G401.6 (cell line): ENCODE data around the gene MAP7D1.
"Not testable (repeated sequence)": the region's sequence is repeated elsewhere in the genome, so short reads cannot be mapped to it uniquely, and the experiment has no call there.

Experiments
- FAIRE-seq: peaks from 2 replicates; lab custom pipeline; 2012; peaks lifted over from hg19 to GRCh38; lab: Jason Lieb, UNC

MAP7D1 gene

DNA sequence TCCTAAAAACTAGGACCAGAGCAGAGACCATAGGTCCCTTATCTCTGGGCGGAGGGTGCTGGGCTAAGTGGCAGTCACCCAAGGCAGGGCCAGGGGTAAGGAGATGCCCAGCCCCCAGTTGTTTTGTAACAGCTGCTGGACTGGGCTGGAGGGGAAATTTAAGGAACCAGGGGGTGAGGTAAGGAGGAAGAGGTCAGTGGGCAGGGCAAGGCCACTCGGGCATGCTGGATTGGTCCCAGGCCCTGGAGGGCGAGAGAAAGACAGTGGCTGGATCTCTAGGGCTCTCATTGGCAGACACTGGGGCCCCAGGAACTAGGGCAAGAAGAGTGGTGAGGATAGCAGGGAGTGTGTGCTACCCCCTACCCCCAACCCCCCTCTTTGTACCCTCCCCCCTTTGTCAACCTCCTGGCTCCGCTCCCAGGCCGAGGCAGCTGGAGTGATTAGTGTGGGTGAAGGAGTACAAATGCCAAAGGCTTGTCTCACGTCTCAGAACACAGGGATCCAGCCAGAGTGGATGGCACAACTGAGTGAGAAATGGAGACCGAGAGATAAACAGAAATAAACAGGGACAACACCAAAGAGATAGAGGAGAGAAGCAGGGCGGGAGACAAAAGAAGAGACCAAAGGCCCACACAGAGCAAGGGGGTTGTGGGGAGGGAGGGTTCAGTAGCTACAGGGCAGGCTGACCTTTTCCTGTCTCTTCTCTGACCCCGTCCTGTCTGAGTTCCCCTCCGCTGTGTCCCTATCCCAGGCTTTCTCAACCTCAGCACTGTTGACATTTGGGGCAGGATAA, 47.8 kb downstream of the MAP7D1 start:
- no peak for FAIRE-seq

DNA sequence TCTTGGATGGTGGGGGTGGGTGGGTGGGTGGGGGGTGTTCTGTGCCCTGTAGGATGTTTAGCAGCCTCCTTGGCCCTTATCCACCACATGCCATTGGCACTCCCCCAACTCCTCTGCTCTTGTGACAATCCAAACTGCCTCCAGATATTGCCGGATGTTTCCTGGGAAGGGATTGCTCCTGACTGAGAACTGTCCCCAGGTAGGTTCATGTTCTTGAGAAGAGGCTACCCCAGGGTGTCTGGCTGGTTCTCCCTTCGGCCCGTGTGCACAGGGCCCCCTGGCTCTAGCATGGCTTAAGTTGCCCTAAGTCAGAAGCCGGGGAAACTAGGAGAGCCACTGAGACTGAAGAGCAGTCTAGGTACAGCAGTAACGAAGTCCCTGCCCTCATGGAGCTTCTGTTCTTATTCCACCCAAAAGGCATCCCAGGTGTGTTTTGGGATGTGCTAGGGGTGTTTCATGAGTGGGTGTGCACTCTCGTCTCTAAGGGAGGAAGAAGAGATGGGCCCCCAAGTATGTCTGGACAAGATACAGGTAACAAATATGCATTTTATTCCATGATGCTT, 48.5 kb downstream of the MAP7D1 start:
- FAIRE-seq: no peak

DNA sequence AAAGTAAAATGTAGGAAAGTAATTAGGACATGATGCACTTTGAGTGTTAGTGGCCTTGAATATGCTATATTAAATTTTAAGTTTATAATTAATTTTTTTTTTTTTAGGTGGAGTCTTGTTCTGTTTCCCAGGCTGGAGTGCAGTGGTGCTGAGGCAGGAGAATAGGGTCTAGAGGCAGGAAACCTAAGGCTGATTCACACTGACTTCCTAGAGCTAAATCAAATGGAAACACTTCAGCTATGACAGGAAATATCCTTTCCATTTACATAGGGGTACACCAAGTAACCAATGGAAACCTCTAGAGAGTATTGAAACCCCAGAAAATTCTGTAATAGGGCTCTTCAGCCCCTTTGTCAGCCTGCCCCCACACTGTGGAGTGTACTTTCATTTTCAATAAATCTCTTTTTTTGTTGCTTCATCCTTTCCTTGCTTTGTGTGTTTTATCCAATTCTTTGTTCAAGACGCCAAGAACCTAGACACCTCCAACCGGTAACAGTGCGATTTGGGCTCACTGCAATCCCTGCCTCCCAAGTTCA, 50.4 kb downstream of the MAP7D1 start:
- no peak for FAIRE-seq

DNA sequence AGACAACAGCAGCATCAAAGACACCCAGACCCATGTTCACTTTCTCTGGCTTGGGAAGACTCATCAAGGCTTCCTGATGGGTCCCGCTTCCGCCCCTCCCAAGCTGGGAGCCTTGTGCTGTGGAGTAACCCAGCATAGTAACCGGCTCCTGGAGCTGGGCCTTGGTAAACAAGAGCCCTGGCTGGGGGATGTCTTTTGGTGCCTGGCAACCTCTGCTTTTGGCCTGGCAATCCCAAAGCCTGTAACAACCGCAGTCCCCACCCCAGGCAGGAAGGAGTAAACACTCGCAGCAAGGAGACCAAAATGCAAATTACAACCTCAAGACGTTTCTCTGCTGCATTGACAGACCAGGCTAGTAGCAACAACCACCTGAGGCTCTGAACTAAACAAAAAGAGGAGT, 51.4 kb downstream of the MAP7D1 start:
- no peak for FAIRE-seq

DNA sequence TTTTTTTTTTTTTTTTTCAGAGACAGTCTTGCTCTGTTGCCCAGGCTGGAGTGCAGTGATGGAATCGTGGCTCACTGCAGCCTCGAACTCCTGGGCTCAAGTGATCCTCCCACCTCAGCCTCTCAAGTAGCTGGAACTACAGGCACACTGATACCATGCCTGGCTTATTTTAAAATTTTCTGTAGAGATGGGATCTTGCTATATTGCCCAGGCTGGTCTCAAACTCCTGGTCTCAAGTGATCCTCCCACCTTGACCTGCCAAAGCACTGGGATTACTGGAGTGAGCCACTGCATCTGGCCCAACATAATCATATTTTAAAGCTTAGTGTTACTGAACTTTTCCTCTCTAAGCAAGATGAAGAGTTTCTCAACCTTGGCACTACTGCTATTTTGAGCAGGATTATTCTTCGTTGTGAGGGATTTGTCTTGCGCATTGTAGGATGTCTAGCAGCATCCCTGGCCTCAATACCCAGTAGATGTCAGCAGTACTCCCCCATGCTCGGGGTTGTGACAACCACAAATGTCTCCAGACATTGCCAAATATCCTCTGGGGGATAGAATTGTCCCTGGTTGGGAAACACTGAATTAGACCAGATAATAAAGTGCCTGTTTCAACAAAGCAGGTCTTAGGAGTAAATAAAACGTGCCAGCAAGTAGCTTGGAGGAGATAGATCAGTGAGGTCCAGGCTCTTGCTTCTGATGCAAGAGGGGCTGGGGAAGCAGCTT, 53.2 kb downstream of the MAP7D1 start:
- FAIRE-seq: no peak

DNA sequence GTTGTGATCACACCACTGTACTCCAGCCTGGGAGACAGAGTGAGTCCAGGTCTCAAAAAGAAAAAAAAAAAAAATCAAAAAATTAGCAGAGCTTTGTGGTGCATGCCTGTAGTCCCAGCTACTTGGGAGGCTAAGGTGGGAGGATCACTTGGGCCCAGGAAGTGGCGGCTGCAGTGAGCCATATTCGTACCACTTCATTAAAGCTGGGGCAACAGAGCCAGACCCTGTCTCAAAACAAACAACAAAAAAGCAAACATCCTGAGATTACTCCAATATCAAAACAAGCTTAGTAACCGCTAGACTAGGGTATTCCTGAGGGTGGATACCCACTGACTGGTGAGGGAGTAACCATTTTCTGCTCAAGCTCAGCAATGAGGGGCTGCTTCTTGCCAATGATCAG, 55.3 kb downstream of the MAP7D1 start:
- FAIRE-seq: no peak

DNA sequence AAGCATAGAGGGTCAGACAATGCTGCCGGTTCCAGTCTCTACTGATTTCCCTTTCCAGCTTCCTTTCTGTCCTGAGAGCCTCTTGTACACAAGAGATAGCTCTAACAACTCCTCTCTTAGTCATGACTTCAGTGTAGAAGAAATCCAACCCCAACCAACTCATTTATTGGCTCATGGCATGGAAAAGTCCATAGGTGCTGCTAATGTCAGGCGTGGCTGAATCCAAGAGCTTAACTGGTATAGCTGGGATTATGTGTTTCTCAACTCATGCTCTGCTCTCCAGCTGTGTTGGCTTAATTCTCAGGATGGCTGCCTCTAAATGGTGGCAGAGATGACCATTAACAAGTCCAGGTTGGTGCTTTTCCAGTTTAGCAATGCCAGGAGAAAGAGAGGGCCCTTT, 55.9 kb downstream of the MAP7D1 start:
- FAIRE-seq: no peak

DNA sequence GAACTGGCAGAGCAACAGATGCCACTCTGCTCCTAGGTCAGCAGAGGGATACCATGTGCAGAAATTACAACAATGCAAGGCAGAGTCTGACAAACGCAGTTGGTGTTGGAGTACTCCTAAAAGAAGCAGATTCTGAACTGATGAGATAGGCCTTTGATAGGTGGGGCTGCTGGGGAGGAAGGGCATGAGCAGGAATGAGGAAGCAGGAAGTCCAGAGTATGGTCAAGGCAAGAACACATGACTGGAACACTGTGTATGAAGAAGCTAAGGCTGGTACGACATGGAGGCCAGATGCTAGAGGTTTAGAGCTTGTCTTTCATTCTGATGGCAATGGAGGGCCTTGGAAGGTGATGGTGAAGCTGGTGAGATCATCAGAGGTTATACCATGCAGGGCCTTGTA, 56.8 kb downstream of the MAP7D1 start:
- no peak for FAIRE-seq

DNA sequence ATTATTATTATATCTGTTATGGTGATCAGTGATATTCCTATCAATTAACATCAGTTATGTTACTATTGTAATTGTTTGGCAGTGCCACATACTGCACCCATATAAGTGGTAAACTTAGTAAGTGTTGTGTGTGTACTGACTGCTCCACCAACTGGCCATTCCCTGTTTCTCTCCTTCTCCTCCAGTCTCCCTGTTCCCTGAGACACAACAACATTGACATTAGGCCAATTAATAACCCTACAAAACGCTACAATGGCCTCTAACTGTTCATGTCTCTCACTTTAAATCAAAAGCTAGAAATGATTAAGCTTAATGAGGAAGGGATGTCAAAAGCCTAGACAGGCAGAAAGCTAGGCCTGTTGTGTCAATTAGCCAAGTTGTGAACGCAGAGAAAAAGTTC, 61.7 kb downstream of the MAP7D1 start:
- FAIRE-seq: peak; percentile 88

DNA sequence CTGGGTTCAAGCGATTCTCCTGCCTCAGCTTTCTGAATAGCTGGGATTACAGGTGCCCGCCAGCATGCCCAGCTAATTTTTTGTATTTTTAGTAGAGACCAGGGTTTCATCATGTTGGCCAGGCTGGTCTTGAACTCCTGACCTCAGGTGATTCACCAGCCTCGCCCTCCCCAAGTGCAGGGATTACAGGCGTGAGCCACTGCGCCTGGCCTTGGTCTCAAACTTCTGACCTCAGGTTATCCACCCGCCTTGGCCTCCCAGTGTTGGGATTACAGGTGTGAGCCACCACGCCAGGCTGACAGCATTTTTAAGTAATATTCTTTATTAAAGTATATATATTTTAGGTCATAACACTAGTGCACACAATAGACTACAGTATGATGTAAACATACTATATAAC, 65.9 kb downstream of the MAP7D1 start:
- FAIRE-seq: not testable (repeated sequence)

DNA sequence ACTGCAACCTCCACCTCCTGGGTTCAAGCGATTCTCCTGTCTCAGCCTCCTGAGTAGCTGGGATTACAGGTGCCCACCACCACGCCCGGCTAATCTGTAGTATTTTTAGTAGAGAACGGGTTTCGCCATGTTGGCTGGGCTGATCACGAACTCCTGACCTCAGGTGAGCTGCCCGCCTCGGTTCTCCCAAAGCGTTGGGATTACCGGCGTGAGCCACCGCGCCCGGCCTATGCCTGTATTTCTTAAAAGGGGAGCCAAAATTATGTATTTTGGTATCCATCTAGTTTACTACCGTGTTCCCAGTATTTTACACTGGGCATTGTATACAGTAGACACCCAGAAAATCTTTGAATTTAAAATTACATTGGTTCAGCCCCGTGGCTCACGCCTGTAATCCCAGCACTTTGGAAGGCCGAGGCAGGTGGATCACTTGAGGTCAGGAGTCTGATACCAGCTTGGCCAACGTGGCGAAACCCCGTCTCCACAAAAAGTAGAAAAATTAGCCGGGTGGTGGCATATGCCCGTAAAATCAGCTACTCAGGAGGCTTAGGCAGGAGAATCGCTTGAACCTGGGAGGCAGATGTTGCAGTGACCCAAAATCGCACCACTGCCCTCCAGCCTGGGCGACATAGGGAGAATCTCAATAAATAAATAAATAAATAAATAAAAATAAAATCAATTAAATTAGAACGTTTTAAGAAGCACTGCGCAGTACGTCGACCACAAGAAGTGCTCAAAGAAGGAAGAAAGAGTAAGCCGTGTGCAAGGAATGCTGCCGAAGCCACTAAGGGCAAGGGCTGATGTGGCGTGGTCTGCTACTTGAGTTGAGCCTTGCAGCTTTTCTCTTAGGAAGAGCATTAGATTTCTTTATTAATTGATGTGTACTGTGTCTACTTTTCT, 66.8 kb downstream of the MAP7D1 start:
- no peak for FAIRE-seq

DNA sequence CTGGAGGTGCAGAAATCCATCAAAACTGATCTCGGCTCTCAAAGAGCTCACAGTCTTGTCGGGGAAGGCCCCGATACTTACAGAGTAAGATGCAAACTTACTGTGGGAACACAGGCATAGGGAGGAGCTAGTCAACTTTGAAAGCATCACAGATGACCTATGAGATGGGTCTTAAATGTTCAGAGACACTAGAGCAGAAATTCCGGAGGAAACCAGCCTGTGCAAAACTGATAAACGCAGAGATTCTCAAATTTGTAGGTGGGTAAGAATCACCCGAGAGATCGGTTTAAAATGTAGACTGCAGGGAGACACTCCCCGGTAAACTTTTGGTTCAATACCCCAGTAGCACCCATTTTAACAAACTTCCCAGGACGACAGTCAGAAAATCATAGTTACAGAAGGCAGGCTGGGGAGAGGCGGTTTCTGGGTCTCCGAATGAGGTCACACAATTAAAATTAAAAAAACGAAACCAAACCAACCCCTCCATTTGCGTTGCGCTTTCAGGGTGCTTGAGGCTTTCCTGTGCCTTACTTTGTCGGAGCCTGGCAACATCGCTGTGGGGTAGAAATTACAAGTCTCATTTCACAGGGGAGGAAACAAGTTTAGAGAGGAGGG, 67.5 kb downstream of the MAP7D1 start:
- FAIRE-seq: peak; percentile 59

DNA sequence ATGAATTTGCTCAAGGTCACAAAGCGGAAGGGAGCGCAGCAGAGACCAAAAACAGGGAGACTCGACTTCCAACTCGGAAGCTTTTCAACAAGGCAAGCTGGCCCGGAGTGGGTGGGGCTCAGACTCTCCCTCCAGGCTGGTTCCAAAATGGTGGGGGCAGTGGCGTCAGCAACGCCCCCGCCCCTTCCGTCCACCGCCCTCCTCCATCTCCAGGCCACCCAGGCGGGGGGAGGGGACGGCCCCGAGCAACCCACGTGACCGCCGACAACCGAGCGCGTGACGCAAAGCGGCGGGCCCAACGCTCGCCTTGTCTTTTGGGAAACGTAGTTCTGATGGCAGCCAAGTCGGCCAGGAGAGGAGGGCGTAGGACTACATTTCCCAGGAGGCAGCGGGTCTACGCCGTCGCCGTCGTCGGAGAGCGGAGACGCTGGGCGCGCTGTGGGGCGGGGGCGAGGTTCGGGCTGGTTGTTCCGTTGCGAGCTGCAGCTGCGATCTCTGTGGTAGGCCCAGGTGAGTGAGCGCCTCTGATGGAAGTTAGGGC, 68.1 kb downstream of the MAP7D1 start, which contains the start of gene THRAP3:
TSS of gene THRAP3 (plus strand) at position 448 of the 541 bp plus-strand sequence. CDS start 58,121 bp downstream, outside the sequence.
- peak; percentile 98 for FAIRE-seq

DNA sequence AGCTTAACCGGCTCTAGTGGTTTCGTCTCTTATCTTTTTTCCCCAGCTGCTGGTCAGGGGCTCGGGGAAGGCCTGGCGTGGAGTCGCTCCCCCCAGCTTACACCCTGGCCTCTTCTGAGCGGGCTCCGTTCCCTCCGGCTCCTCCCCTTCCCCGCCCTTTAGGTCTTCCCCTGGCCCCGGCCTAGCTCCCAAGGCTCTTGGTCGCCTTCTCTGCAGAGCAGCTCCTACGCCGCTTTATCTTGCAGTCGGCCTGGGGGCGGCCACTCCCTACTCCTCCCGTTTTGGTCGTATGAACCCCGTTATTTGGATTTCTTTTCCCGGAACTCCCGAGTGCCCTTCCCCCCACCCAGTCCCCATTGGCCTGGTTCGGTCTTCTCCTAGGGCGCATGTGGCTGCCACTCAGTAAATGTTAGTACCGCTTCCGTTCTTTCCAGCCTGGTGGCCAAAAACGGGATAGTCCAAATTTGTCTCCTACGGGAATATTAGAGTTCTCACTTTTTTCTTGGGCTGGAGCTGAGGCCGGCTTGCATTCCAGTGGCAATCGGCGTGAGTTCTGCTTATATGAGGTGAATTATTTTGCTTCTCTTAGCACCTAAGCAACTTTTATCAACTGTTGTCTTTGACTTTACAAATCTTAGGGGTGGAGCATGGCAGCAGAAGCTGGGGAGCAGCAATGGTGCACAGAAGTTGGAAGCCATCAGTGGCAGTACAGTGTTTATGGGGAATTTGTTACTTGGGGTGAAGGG, 68.8 kb downstream of the MAP7D1 start:
- no peak for FAIRE-seq

DNA sequence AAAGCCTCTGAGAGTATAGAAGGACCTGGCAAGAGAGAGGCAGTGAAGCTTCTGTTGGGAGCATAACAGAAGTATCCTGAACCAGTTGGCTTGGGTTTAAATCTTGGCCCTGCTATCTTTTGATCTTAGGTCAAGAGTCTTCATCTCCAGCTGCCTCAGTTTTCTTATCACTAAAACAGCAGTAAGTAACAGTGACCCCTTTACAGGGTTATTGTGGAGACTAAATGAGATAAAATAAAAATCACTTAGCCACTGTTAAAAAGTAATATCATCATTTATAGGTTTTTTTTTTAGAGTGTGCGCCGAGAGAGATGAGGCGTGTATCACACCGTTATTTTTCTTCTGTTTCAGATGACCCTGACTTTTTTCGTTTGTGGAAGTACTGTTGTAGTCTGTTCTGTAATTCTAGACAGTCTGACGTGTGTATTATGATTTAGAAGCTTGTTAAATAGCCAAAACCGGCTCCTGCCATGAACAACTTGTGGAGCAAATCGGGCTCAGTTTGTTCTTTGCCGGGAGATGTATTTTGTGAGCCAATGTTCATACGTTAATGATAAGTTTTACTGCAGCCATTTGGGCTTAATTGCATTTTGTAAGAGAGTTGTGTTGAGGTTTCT, 69.4 kb downstream of the MAP7D1 start:
- no peak for FAIRE-seq

DNA sequence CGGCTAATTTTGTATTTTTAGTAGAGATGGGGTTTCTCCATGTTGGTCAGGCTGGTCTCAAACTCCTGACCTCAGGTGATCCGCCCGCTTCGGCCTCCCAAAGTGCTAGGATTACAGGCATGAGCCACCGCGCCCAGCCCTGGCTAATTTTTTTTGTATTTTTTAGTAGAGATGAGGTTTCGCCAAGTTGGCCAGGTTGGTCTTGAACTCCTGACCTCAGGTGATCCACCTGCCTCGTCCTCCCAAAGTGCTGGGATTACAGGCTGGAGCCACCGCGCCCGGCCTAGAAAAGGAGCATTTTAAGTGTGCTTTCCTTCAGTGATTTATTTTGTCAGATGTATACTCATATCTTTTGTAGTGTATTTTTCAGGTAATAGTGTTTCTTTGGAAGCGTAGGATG, 74.3 kb downstream of the MAP7D1 start:
- not testable (repeated sequence) for FAIRE-seq
